Loucy (cell line): ENCODE data around the gene SDHAF4.

Source experiments
- EZH2phosphoT487 ChIP-seq: fragments of 200-600 bp; IDR thresholded peaks from 2 replicates; pipeline ENCODE4 v1.6.1; 2018; ENCODE audit warnings: antibody characterized with exemption, mild to moderate bottlenecking, moderate library complexity, borderline replicate concordance
- TF ChIP-seq, protein P1 (sequence below): fragments of 200-600 bp; sonication (generic); conservative IDR thresholded peaks from 2 replicates; pipeline ENCODE4 v1.5.1; 2014; ENCODE audit warnings: mild to moderate bottlenecking, antibody characterized with exemption, low read length

DNA sequence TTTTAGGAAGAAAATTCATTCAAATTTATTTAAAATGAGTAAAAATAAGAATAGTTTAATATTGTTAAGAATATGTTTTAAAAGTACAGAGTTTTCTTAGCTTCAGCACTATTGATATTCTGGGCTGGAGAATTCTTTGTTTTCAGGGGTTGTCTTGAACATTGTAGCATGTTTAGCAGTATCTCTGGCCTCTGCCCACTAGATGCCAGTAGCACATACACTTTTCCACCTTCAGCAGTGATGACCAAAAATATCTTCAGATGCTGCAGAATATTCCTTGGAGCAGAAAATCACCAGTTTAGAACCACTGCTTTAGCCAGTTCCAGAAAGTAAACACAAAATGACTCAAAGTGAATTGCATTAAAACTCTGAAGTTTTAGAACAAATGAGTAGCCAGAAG, 19.4 kb upstream of the SDHAF4 start:
- TF ChIP-seq, protein P1, sequence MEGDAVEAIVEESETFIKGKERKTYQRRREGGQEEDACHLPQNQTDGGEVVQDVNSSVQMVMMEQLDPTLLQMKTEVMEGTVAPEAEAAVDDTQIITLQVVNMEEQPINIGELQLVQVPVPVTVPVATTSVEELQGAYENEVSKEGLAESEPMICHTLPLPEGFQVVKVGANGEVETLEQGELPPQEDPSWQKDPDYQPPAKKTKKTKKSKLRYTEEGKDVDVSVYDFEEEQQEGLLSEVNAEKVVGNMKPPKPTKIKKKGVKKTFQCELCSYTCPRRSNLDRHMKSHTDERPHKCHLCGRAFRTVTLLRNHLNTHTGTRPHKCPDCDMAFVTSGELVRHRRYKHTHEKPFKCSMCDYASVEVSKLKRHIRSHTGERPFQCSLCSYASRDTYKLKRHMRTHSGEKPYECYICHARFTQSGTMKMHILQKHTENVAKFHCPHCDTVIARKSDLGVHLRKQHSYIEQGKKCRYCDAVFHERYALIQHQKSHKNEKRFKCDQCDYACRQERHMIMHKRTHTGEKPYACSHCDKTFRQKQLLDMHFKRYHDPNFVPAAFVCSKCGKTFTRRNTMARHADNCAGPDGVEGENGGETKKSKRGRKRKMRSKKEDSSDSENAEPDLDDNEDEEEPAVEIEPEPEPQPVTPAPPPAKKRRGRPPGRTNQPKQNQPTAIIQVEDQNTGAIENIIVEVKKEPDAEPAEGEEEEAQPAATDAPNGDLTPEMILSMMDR = peak; percentile 61
- no peak for TF ChIP-seq EZH2phosphoT487
